B cell (primary cell): Measurements from ENCODE around the gene TMEM94. TPM values are rescaled to one million over a fixed set of nuclear protein-coding genes. Genes with fewer than 3 reads are reported as not detected.

Source experiments
- ATAC-seq: fragments of 200-7000 bp; cut with Tn5 transposase; one replicate; pipeline ENCODE4 v1.10.0; 2021; ENCODE audit warnings: low read depth, mild to moderate bottlenecking, moderate number of reproducible peaks, moderate library complexity
- CTCF ChIA-PET: fragments of 350-600 bp; sonication (Branson Sonifier 250); formaldehyde crosslinking; loops from one replicate; lab custom pipeline; 2021; ENCODE audit warnings: antibody characterized with exemption, inconsistent platforms; lab: Charles Lee
- POLR2A ChIA-PET: fragments of 350-600 bp; sonication (Branson Sonifier 250); formaldehyde crosslinking; loops from one replicate; lab custom pipeline; 2021; ENCODE audit warnings: antibody characterized with exemption; lab: Charles Lee
- DNase-seq: peaks from one replicate; pipeline ENCODE4 v3.0.0; 2013
- H2AFZ ChIP-seq: 2 replicates; pipeline ENCODE4 v1.6.1; 2012; ENCODE audit warnings: mild to moderate bottlenecking, low read depth, low read length; ENCODE audit not compliant: insufficient read depth, poor library complexity, severe bottlenecking
- H3K27ac ChIP-seq, 2 donors: 1 replicate in 1 of 2; 2 replicates in 1 of 2; pipeline ENCODE4 v1.5.1; 2012 to 2013; ENCODE audit warnings: low read length in 2 of 2, mild to moderate bottlenecking in 2 of 2, moderate library complexity in 1 of 2
- H3K27me3 ChIP-seq, 4 experiments: fragments of 200-600 bp in 1 of 4; sonication (generic) in 1 of 4; replicated peaks in 1 of 4; 1 replicate in 2 of 4; 2 replicates in 2 of 4; pipeline versions ENCODE4 v1.6.1 to v1.7.0; 2013 to 2016; ENCODE audit warnings: low read length in 3 of 4, mild to moderate bottlenecking in 2 of 4, mixed read lengths in 1 of 4, moderate library complexity in 1 of 4; ENCODE audit not compliant: insufficient read depth in 4 of 4, control insufficient read depth in 3 of 4; ENCODE audit errors: control extremely low read depth in 1 of 4
- H3K36me3 ChIP-seq, 2 experiments: replicated peaks in 1 of 2; 1 replicate in 1 of 2; 2 replicates in 1 of 2; pipeline versions ENCODE4 v1.6.1 to v1.7.1; 2013; ENCODE audit warnings: low read length in 1 of 2; ENCODE audit not compliant: insufficient read depth in 2 of 2, control insufficient read depth in 1 of 2; ENCODE audit errors: control extremely low read depth in 1 of 2, extremely low read depth in 1 of 2
- H3K4me1 ChIP-seq, 2 donors: fragments of 200-600 bp in 1 of 2; sonication (generic) in 1 of 2; 1 replicate in 1 of 2; 2 replicates in 1 of 2; pipeline versions ENCODE4 v1.5.1 to v1.6.1; 2013 to 2017; ENCODE audit warnings: low read length in 2 of 2; ENCODE audit not compliant: control insufficient read depth in 2 of 2, insufficient read depth in 2 of 2
- H3K4me2 ChIP-seq: replicated peaks from 2 replicates; pipeline ENCODE3; 2012; ENCODE audit warnings: mild to moderate bottlenecking, low read depth, low read length; ENCODE audit not compliant: poor library complexity, severe bottlenecking
- H3K4me3 ChIP-seq, 5 experiments: fragments of 200-600 bp in 1 of 5; sonication (generic) in 1 of 5; 1 replicate in 3 of 5; 2 replicates in 2 of 5; pipeline versions ENCODE4 v1.5.1 to v1.7.0; 2011 to 2016; ENCODE audit warnings: low read length in 4 of 5, mild to moderate bottlenecking in 4 of 5, low read depth in 2 of 5, control low read depth in 1 of 5, moderate library complexity in 1 of 5; ENCODE audit not compliant: insufficient read depth in 1 of 5; ENCODE audit errors: control extremely low read depth in 1 of 5, extremely low read depth in 1 of 5
- H3K79me2 ChIP-seq: fragments of 200-600 bp; sonication (generic); one replicate; pipeline ENCODE4 v1.6.0; 2016; ENCODE audit warnings: low read length; ENCODE audit not compliant: control insufficient read depth, insufficient read depth
- H3K9ac ChIP-seq: fragments of 200-600 bp; sonication (generic); 2 replicates; pipeline ENCODE4 v1.6.1; 2017; ENCODE audit warnings: mild to moderate bottlenecking, low read length, moderate library complexity
- H3K9me3 ChIP-seq, 3 donors: one replicate each; pipeline versions ENCODE4 v1.6.1 to v1.7.1; 2013; ENCODE audit warnings: low read length in 2 of 3; ENCODE audit not compliant: control insufficient read depth in 2 of 3, insufficient read depth in 1 of 3; ENCODE audit errors: control extremely low read depth in 1 of 3
- H4K20me1 ChIP-seq: 2 replicates; pipeline ENCODE4 v1.6.0; 2012; ENCODE audit warnings: mild to moderate bottlenecking, low read length; ENCODE audit not compliant: insufficient read depth, control insufficient read depth, poor library complexity, severe bottlenecking
- H3K27ac Mint-ChIP-seq: one replicate; pipeline ENCODE4 v1.8.0; 2021; ENCODE audit warnings: mixed read lengths
- H3K27me3 Mint-ChIP-seq: one replicate; pipeline ENCODE4 v1.8.0; 2021; ENCODE audit warnings: mixed read lengths
- H3K4me1 Mint-ChIP-seq: one replicate; pipeline ENCODE4 v1.8.0; 2021; ENCODE audit warnings: mixed read lengths
- H3K4me3 Mint-ChIP-seq: one replicate; pipeline ENCODE4 v1.8.0; 2021; ENCODE audit warnings: mixed read lengths
- H3K9me3 Mint-ChIP-seq: one replicate; pipeline ENCODE4 v1.8.0; 2022; ENCODE audit warnings: mixed read lengths; ENCODE audit not compliant: insufficient read depth
- CTCF ChIP-seq: fragments of 200-600 bp; IDR thresholded peaks from one replicate; pipeline ENCODE4 v1.8.0; 2022; ENCODE audit warnings: antibody characterized with exemption, mild to moderate bottlenecking
- EZH2 ChIP-seq: IDR thresholded peaks from 2 replicates; pipeline ENCODE4 v1.6.1; 2012; ENCODE audit warnings: borderline replicate concordance, low read depth, mild to moderate bottlenecking, moderate library complexity, low read length; ENCODE audit not compliant: insufficient read depth, poor library complexity, severe bottlenecking
- WGBS: methylation state at CpG from one replicate; pipeline ENCODE4 v1.1.5; 2013; ENCODE audit warnings: missing lambda C conversion rate; ENCODE audit not compliant: insufficient coverage; 5-methylcytosine and 5-hydroxymethylcytosine counted together
- intact Hi-C: fragments of 100-400 bp; cut with micrococcal nuclease; formaldehyde crosslinking; loops from one replicate; pipeline ENCODE4 v1.10.0; 2022
- polyA plus RNA-seq: library from polyadenylated mRNA; depleted of rRNA; stranded (reverse); fragments of >200 nt; gene quantifications from 2 replicates; pipeline ENCODE4 v1.2.3, GENCODE V29; 2012
- total RNA-seq, 2 donors: library from RNA; stranded (reverse); fragments of 120-200 nt in 1 of 2; gene quantifications; 1 replicate in 1 of 2; 2 replicates in 1 of 2; pipeline versions ENCODE4 v1.2.3 to v1.2.4, GENCODE V29; 2013 to 2022

Gene TMEM94
- total and polyA plus RNA-seq, 2 donors (not counting 1 experiment from before 2014, with no cell fraction given): 139 to 158 TPM

DNA sequence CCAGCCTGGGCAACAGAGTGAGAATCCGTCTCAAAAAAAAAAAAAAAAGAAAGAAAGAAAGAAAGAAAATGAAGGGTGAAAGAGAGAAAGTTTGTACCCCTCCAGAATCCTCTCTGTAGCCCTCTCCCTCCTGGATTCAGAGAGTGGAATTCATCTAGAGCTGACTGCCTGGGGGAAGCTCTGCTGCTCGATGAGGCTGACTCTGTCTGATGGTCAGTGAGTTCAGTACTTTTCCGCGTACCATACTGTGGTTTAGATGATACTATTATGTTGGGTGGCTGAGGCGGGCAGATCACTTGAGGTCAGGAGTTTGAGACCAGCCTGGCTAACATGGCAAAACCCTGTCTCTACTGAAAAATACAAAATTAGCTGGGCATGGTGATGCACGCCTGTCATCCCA lies 14.8 kb downstream of the TMEM94 start:
- Histone ChIP-seq H3K4me3 (no peak overlapping the region), H3K4me2 (no peak overlapping the region), H3K9ac (no peak overlapping the region), H3K9me3 (no peaks in the 10 kb centered on the region), H3K79me2 (peaks cover 72% of the 10 kb centered on the region), H3K36me3 (peaks cover 0 to 25% of the 10 kb centered on the region in 2 experiments), H3K27me3 (no peaks in the 10 kb centered on the region), H3K27ac (no peak overlapping the region), H3K4me1 (no peaks in the 10 kb centered on the region), H2AFZ (no peak overlapping the region), H4K20me1 (peaks cover 13% of the 10 kb centered on the region)
- intact Hi-C loops: no loop called here
- no peaks in the 10 kb centered on the region for H3K4me1 Mint-ChIP-seq
- CTCF ChIA-PET: no interaction called here
- H3K27ac Mint-ChIP-seq: no peak overlapping the region
- DNase-seq (no peak), ATAC-seq (no peak)
- 96% methylated on average over 5 of the region's 6 CpGs for WGBS
- POLR2A ChIA-PET: no interaction called here
- no peaks in the 10 kb centered on the region for H3K9me3 Mint-ChIP-seq
- no peaks in the 10 kb centered on the region for H3K27me3 Mint-ChIP-seq
- TF ChIP-seq EZH2 (no peak), CTCF (no peak)
- H3K4me3 Mint-ChIP-seq: no peak overlapping the region

- H3K36me3 ChIP-seq: peaks cover 0 to 25% of the 10 kb centered on the region in 2 experiments
- no peaks in the 10 kb centered on the region for H3K4me1 ChIP-seq
- H3K4me2 ChIP-seq: no peak overlapping the region
- intact Hi-C loops: no loop called here
- no peak overlapping the region for H2AFZ ChIP-seq
- no peak for TF ChIP-seq CTCF
- no peak for TF ChIP-seq EZH2
- H3K9ac ChIP-seq: no peak overlapping the region
- no peaks in the 10 kb centered on the region for H3K9me3 ChIP-seq
- no peak for ATAC-seq
- H3K27ac ChIP-seq: no peak overlapping the region
- ChIA-PET CTCF (no interaction called here), POLR2A (no interaction called here)
- peaks cover 13% of the 10 kb centered on the region for H4K20me1 ChIP-seq
- H3K27ac Mint-ChIP-seq: no peak overlapping the region
- H3K79me2 ChIP-seq: peaks cover 72% of the 10 kb centered on the region
- H3K9me3 Mint-ChIP-seq: no peaks in the 10 kb centered on the region
- no peaks in the 10 kb centered on the region for H3K4me1 Mint-ChIP-seq
- 100% methylated on average over 2 of the region's 4 CpGs for WGBS
- DNase-seq: no peak
- no peaks in the 10 kb centered on the region for H3K27me3 ChIP-seq
- H3K4me3 ChIP-seq: no peak overlapping the region
- H3K27me3 Mint-ChIP-seq: no peaks in the 10 kb centered on the region
- H3K4me3 Mint-ChIP-seq: no peak overlapping the region
Observed at GRCh38 chr17:75472119-75472518, 15.7 kb downstream of the TMEM94 start.
